NCI-H146 treated with DMSO at 0.1 percent for 48 hours (cell line): Measurements from ENCODE around the gene ITGB1BP1.
"Not testable (repeated sequence)": the region's sequence is repeated elsewhere in the genome, so short reads cannot be mapped to it uniquely, and the experiment has no call there.

ENCODE experiments used
- DNase-seq: peaks from one replicate; lab custom pipeline; 2025; ENCODE audit not compliant: unreplicated experiment; lab: John Stamatoyannopoulos, UW

ITGB1BP1 gene

DNA sequence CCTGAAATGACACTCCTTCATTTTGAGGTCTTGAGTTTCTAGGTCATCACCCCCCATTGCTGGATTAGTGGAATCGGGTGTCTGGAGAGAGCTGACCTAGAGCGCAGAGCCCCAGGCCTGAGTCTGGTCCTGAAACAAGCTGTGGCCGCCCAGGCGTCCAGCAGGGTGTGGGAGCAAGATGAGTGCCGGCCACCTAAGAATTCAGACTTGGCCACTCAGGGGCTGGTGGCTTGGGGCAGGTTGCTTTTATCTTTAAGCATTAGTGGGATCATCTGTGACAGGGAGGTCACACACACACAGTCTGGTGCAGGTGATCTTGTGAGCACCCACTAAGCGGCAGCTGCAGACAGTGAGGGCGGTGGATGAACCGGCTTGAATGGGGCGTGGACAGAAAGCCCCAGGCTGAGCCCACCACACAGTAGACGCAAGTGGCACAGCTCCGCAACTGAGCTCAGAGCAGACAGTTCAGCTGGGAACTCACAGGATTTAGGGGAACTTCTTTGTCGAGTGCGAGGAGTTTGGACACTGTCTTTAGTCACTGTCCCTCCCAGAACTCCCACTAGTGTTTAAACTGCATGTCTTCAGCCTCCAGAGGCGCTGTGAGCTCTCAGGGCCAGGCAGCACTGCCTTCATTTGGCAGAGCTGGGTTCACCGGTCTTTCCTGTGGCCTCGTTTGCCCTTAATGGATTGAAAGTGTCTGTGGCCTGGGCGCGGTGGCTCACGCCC is 21.5 kb downstream of the ITGB1BP1 start:
- DNase-seq, result no peak

DNA sequence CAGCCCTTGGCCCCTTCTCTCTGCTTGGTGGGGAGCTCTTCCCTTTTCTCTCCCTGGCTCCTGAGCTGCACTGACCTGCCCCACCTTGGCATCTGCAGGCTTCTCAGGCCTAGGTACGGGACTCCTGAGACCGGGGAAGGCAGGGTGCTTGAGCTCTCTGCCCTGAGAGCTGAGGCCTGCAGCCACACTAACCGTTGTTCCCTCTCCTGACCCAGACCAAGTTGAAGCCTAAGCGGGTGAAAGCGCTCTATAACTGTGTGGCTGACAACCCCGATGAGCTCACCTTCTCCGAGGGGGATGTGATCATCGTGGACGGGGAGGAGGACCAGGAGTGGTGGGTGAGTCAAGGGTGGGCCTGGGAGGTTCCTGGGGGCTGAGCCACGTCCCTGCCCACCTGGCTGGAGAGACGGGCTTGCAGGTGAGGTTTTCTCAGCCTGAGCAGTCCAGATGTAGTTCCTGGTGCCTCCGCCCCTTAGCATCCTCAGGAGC is 22.2 kb downstream of the ITGB1BP1 start:
- no peak for DNase-seq

DNA sequence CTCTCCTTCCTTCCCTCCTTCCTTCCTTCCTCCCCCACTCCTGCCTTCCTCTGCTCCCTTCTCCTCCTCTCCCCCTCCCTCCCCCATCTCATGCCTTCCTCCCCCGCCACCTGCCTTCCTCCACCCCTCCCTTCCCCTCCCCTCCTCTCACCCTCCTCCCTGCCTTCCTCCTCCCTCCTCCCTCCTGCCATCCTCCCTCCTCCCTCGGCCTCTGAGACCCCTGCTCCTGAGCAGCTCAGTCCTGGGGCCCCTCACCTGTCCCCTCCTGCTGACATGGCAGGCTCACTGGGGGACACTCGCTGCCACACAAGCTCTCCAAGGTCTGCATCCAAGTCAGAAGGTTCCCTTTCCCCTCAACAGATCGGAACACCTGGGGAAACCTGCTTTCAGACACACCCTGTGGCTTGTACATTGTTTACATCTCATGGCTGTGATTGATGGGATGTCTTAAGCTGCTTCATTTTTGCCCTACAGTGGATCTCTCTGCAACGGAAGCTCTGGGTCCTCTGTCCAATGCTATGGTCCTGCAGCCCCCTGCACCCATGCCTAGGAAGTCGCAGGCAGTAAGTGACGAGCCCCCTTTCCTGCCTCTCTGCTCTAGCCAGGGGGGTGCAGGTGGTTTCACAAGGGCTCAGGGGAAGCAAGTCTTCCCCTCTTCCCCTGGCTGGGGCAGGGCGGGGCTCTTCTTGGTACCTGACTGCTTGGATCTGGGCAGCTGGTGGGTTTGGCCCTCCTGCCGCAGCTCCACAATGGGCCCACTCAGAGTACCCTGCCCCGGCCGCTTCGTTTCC is 22.9 kb downstream of the ITGB1BP1 start:
- no peak for DNase-seq

DNA sequence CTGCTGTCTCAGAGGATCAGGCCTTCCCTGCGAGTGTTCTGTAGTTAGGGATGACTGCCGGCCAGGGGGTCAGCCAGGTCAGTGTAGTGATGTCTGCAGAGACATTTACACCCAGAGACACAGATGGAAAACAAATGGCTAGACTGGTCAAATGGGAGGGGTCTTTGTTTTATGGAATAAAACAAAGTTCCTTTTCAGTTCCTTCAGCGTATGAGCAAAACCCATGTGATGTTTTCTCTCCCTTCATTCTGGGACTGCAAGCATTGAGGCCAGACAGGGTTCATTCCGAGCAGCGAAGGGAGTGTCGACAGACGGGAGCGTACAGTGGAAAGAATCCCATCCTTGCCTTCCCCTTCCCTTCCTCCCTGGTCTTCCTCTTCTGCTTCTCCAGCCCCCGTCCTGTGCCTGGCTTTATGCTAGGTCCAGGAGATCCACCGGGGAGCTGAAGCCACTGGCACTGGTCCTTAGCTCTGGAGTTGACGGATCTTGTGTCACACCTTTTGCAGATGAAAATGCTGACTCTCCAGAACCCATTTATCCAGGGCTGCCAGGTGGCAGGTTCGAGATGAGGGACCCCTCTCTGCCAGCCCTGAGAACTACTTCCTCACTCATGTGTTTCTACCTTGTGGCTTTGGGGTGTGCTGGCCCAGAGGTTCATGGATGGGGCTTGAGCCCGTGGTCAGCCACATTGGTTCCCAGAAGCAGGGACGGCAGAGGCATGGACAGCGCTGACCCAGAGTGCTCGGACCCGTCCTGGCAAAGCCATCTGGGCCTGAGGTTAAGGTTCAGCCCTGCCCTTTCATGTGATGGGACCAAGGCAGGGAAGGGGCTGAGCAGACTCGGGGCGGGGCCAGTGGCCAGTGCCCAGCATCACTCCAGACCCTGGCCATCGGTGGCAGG is 24.2 kb downstream of the ITGB1BP1 start:
- no peak for DNase-seq

DNA sequence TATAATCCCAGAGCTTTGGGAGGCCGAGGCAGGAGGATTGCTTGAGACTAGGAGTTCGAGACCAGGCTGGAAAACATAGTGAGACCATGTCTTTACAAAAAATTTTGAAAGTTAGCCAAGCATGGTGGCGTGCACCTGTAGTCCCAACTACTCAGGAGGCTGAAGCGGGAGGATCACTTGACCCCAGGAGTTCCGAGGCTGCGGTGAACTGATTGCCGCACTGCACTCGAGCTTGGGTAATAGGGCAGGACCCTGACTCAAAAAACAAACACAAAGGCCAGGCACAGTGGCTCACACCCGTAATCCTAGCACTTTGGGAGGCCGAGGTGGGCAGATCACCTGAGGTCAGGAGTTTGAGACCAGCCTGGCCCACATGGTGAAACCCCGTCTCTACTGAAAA is 25.1 kb downstream of the ITGB1BP1 start:
- not testable (repeated sequence) for DNase-seq

DNA sequence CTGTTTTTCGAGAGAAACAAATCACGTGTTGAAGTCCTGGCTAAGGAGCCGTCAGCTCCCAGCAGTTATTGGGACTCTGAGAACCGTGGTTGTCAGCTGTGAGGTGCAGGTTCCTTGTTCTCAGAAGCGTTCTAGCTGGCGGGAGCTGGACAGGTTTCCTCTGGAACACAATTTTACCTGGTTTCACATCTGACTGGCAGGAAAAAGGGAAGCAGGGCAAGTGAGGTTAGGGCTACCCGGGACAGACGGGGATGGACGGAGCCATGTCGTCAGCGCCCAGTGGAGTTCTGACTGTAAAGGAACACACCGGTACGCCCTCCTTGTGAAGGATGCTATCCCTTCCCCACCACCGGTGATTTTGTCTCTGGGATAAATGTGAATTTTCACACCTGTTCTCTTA is 26.1 kb downstream of the ITGB1BP1 start:
- no peak for DNase-seq

DNA sequence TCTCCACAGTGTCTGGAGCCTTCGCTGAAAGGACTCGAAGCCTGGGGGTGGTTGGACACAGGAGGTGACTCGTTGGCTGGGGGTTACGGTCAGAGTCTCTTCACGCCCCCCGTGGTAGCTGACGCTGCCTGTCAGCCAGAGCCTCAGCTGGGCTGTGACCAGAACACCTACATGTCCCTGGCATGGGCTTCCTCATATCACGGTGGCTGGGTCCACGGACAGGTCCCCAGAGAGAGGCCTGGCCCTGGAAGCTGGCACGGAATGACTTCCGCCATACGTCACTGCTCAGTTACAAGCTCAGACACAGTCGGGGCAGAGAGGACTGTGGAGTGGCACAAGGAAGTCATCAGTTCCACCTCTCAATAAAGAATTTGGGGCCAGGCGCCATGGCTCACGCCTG is 28.5 kb downstream of the ITGB1BP1 start:
- no peak for DNase-seq

DNA sequence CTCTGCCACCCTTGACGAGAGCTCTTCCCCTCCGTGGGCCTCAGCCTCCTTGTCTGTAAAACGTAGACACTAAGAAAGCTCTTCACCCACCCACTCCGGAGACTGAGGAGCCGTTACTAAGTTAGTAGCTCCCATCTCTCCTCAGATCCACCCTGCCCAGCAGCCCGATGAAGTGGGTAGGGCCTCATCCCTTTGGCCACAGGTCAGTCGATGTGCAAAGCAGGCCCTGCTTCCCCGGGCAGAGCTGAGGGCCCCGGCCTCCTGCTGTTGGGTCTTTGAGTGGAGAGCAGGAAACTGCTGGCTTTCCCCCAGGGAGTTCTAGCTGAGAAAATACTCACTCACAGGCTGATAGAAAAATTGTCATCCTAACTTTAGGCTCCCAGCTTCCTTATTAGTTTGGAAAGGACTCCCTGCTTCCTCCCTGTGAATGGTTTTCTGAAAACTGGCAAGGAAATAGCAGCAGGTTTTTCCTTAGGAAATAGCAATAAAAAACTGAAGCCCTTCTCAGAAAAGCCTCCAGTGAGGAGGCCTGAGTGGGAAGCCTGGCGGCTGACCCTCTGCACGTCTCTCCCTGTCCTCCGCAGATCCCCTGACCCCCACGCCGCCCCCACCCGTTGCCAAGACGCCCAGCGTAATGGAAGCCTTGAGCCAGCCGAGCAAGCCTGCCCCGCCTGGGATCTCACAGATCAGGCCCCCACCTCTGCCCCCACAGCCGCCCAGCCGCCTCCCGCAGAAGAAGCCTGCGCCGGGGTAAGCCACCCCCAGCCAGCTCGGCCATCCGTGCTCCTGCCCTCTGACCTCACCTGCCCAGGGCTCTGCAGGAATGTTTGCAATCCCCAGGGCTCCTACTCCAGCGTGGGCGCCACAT is 30.2 kb downstream of the ITGB1BP1 start:
- DNase-seq, result no peak

DNA sequence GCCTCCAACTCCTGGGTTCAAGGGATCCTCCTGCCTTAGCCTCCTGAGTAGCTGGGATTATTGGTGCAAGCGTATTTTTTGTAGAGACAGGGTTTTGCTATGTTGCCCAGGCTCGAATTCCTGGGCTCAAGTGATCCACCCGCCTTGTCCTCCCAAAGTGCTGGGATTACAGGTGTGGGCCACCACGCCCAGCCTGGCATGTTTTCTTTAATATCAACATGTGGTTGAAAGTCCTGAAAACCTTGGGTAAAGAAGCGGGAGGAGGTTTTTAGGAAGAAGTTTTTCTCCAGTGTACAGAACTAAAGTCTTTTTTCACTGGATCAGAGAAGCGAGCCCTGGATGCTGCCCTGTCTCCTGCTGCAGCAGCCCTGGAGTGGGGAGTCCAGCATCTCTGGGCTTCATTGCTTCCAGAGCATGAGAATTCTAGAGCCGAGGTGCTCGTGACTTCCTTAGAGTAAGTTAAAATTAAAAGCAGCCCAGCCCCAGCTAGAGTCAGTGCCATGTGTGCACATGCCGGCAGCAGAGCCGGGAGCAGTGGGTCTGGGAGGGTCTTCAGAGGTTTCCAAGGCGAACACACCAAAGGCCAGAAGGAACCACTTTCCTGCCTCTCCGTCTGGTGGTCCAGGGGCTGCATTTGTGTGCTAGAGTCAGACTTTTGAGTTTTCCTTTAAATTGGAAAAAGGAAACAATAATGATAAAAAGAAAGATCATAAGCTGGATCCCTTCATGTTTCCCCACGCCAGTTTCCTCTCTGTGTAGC is 31.2 kb downstream of the ITGB1BP1 start:
- no peak for DNase-seq

DNA sequence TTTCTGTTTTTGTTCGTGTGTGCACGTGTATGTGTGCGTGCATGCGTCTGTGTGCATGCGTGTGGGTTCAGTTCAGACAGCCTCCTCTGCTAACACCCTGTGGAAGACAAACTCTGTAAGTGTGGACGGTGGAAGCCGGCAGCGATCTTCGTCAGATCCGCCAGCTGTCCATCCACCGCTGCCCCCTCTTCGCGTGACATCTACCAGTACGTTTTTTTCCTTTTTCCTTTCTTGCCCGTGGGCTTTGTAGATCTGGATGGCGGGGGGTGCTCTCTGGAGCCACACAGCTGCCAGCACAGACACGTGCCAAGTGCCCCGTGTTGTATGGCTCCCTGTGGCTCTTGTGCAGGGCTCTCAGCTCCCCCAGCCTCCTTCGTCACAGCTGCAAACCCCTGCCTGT is 32.3 kb downstream of the ITGB1BP1 start:
- no peak for DNase-seq

DNA sequence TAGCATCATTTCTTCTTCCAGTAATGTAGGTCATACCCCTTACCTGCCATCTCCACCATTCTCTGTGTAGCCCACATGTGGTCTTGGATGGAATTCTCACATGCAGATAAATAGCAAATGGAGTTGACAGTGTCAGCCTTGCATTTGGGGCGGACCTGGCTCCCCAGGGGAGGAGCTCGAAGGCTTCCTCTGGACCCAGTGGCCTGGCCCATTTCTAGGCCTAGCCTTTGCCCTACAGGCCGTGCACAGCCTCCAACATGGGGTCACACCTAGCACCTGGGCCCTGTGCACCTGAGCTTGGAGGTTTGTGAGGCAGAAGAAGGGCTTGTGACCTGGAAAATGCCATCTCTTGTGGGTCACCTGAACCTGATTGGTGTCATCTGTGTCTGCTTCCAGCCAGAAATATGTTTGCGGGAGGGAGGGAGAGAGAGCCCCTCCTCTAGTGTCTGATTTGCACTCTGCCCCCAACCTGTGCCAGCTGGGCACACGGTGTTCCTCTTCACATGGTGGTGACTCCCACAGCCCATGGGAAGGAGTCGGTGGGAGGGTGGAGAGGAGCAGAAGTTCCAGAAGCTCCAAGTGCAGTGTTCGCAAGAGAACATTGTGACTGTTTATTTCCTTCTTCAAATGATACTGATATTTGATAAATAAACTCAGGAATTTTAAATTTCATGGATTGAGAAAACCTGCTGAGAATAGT is 33.0 kb downstream of the ITGB1BP1 start:
- no peak for DNase-seq

DNA sequence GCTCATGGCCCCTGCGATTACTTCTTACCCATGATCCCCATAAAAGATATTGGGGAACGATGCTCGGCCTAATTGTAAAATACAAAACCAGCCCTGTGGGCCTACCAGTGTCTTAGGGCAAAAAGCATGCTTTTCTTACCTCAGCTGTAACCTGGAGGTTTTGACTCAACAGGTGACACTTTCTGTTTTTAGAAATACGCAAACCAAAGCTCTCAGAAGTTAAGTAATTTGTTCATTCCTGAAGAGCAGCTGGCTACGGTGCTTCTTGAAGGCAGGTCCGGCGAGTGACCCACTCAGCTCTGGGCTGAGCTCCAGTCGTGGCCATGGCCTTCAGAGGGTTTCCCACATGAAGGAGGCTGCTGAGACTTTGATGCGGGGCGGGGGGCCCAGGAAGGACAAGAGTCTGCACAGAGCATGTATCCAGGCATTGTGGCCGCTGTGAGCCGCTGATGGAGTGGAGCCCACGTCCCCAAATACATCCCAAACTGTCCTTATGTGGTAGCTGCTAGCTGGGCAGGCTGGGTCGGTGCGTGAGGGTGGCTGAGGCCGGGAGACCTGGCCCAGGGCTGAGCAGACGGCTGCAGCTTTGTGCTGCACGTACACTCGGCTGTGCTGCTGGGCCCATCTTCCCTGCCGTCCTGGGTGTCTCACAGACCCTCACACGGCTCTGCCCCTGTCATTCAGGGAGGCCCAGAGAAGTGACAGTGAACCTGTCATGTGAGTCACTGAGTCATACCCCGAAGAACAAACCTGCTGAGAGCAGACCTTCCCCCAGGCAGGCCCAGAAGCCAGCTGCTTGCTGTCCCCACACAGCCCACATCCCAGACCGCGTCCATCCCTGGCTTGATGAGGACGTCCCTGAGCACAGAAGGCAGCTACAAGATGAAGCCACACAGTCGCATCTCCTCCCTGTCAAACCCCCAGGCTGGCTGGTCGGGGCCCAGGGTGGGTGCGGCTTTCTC is 34.1 kb downstream of the ITGB1BP1 start:
- no peak for DNase-seq

DNA sequence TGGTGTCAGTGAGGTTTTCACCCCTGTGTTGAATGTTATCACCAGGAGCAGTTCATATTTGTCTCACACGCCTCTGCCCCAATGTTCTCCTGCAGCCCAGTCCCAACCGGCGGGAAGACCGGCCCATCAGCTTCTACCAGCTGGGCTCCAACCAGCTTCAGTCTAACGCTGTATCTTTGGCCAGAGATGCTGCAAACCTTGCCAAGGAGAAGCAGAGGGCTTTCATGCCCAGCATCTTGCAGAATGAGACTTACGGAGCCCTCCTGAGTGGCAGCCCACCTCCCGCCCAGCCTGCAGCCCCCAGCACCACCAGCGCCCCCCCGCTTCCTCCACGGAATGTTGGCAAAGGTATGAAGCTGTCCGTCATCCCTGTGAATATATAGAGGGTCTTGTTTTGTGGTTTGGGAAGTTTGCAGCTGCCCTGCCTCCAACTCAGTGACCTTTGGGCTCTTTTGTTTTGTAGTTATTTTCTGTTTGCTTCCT is 35.1 kb downstream of the ITGB1BP1 start:
- DNase-seq, result no peak

DNA sequence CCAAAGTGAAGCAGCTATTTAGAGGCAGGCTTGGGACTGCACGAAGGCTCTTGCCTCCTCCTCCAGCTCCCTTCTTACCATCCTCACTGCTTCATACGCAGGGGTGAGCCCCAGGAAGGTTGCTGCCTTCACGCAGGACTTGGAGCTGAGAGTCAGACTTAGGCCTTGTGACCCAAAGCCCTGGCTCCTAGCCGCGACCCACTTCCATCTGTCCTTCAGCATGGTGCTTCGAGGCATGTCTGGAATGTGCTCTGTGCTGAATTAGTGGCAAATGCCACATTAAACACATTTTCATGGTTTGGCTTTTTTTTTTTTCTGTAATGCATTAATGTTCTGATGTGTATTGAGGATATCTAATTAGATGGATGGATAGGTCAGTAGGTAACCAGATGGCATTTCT is 37.5 kb downstream of the ITGB1BP1 start:
- DNase-seq, result no peak

DNA sequence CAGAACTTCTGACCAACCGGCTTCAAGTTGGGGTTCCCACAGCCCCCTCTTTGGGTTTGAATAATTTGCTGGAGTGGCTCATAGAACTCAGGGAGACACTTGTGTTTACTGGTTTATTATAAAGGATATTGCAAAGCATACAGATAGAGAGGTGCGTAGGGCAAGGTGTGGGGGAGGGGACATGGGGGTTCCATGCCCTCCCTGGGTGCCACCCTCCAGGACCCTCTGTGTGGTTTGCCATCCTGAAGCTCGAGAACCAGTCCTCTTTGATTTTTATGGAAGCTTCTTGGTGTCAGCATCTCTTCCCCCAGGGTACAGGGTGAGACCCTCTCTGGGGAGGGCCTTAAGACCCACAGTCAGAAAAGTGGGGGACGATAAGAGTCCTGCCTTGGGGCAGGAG is 38.8 kb downstream of the ITGB1BP1 start:
- no peak for DNase-seq

DNA sequence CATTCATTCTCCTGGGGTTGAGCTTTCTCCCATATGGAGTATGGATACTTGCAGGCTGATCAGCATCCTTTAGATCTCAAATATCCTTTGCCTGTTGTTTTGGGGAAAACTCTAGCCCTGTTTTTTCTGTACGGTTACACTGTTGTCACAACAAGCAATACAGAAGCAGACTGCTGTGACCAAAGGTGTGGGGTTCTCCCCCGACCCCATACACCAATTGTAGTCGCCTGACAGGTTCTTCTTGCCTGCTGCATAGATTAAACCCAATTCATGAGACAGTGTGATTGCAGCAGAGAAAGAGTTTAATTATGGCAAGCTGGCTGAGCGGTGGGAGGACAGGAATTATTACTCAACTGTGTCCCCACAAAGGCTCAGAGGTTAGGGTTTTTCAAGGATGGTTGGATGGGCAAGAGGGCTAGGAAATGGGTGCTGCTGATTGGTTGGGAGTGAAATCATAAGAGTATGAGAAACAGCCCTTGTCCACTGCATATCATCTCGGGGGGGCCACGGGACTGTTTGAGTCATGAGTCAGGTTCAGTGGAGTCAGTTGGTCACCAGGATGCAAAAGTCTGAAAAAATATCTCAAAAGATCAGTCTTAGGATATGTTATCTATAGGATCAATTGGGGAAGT is 40.6 kb downstream of the ITGB1BP1 start:
- no peak for DNase-seq
